Transverse colon (tissue), 3 donors: ENCODE data around the gene GGPS1.

Source experiments
- EP300 ChIP-seq: sonication (generic); formaldehyde crosslinking; IDR thresholded peaks from one replicate; pipeline ENCODE4 v1.6.1; 2017; ENCODE audit warnings: antibody characterized with exemption, low read depth
- TF ChIP-seq, protein P1 (sequence below), 5 experiments: fragments of 200-600 bp in 3 of 5; fragments of 450-650 bp in 2 of 5; sonication (generic) in 3 of 5; IDR thresholded peaks; 1 replicate in 2 of 5; 2 replicates in 3 of 5; pipeline ENCODE4 v1.5.1; 2016 to 2017; ENCODE audit warnings: antibody characterized with exemption in 5 of 5, inconsistent platforms in 3 of 5, mild to moderate bottlenecking in 2 of 5, moderate library complexity in 1 of 5

DNA sequence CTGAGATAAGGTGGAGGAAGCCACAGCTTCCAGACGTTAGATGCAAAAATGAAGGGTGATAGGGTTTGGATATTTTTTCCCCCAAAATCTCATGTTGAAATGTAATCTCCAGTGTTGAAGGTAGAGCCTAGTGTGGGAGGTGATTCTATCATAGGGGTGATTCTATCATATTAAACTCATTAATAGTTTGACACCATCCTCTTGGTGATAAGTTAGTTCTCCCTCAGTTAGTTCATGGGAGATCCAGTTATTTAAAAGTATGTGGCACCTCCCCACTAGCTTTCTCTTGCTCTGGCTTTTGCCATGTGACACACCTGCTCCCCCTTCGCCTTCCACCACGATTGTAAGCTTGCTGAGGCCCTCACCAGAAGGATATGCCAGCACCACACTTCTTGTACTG is 30.5 kb downstream of the GGPS1 start:
- TF ChIP-seq, protein P1, sequence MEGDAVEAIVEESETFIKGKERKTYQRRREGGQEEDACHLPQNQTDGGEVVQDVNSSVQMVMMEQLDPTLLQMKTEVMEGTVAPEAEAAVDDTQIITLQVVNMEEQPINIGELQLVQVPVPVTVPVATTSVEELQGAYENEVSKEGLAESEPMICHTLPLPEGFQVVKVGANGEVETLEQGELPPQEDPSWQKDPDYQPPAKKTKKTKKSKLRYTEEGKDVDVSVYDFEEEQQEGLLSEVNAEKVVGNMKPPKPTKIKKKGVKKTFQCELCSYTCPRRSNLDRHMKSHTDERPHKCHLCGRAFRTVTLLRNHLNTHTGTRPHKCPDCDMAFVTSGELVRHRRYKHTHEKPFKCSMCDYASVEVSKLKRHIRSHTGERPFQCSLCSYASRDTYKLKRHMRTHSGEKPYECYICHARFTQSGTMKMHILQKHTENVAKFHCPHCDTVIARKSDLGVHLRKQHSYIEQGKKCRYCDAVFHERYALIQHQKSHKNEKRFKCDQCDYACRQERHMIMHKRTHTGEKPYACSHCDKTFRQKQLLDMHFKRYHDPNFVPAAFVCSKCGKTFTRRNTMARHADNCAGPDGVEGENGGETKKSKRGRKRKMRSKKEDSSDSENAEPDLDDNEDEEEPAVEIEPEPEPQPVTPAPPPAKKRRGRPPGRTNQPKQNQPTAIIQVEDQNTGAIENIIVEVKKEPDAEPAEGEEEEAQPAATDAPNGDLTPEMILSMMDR (IDR thresholded peaks at IDR 0.05): no peak
- no peak for TF ChIP-seq EP300
